ENCODE measurements around the gene POLG. TPM values are rescaled to one million over a fixed set of nuclear protein-coding genes. Genes with fewer than 3 reads are reported as not detected.

Gene POLG
- total and polyA plus RNA-seq, 2 of the 4 experiments (the other 2 are of a cell fraction), result 19.9 to 30.6 TPM

GRCh38 chr15:89338036-89338435 lies 3.4 kb upstream of the POLG start:
- Histone ChIP-seq H3K9me3 (ENCODE audit: control insufficient read depth, insufficient read depth, low read length) (no peaks in the 10 kb centered on the region), H3K4me3 (ENCODE audit: insufficient read depth, low read depth, low read length) (no peak overlapping the region), H3K9me1 (ENCODE audit: insufficient read depth, low read length) (no peaks in the 10 kb centered on the region), H3K23ac (ENCODE audit: low read depth, low read length) (no peak overlapping the region), H2BK120ac (ENCODE audit: low read depth, low read length) (no peak overlapping the region), H2AFZ (replicated peaks; ENCODE audit: low read length, poor library complexity) (no peak overlapping the region), H2AK9ac (replicated peaks; ENCODE audit: low read depth, low read length, poor library complexity) (no peak overlapping the region), H3K14ac (replicated peaks; ENCODE audit: low read depth, low read length) (no peak overlapping the region), H3K18ac (ENCODE audit: low read depth, low read length) (no peak overlapping the region), H2AK5ac (ENCODE audit: low read depth, low read length) (no peak overlapping the region), H2BK20ac (ENCODE audit: low read depth, low read length) (no peak overlapping the region), H4K5ac (ENCODE audit: low read depth, low read length) (no peak overlapping the region), H4K8ac (ENCODE audit: low read depth in 2 of 2, low read length in 2 of 2) (no peak overlapping the region), H3K4me2 (ENCODE audit: low read depth, low read length) (no peak overlapping the region), H2BK15ac (ENCODE audit: low read depth, low read length) (no peak overlapping the region), H3K4me1 (ENCODE audit: control insufficient read depth, insufficient read depth, low read length) (peaks cover 2% of the 10 kb centered on the region; the same call in 1 of the 2 replicates), H4K20me1 (ENCODE audit: insufficient read depth, low read length) (peaks cover 8% of the 10 kb centered on the region), H3K27ac (ENCODE audit: insufficient read depth, low read length) (no peak overlapping the region), H3K36me3 (ENCODE audit: control insufficient read depth, insufficient read depth, low read length) (peaks cover 2% of the 10 kb centered on the region; the same call in 1 of the 2 replicates), H4K91ac (ENCODE audit: insufficient read depth, low read depth, low read length) (no peak overlapping the region), H3K27me3 (ENCODE audit: control insufficient read depth, insufficient read depth, low read length) (peaks cover 22% of the 10 kb centered on the region), H2BK5ac (ENCODE audit: low read depth, low read length, poor library complexity, severe bottlenecking) (no peak overlapping the region), H3K4ac (ENCODE audit: low read depth, low read length) (no peak overlapping the region), H3K56ac (ENCODE audit: extremely low read depth, insufficient read depth, low read length) (no peak overlapping the region), H3K9ac (ENCODE audit: low read depth, low read length) (no peak overlapping the region), H3K79me1 (ENCODE audit: low read depth in 1 of 2, low read length in 2 of 2) (peaks cover 6 to 7% of the 10 kb centered on the region in 2 experiments; a peak in 3 of 4 replicates)
- ATAC-seq (ENCODE audit: low read depth), result no peak
- whole genome bisulfite sequencing, 2 experiments (ENCODE audit: extremely low coverage in 2 of 2, insufficient read length in 1 of 2), result 60% methylated on average over 4 of the region's 6 CpGs; no CpG with 5 or more reads in 1 of the 2 experiments
- CTCF ChIA-PET, result no interaction called here
- POLR2A ChIA-PET (ENCODE audit: unreplicated experiment), result no interaction called here
- dilution Hi-C loops (cut with HindIII; ENCODE audit: low sequenced_read_pairs, unreplicated experiment) (no loop called here), in situ Hi-C loops (cut with MboI; ENCODE audit: low sequenced_read_pairs) (no loop called here), intact Hi-C loops (cut with micrococcal nuclease) (no loop called here)
- no TSS peak for BruUV-seq (replicated peaks)
- DNase-seq, result no peak
- TF ChIP-seq CHD1 (IDR thresholded peaks at IDR 0.05; ENCODE audit: low read depth, low read length), result no peak
- TF ChIP-seq CEBPB (IDR thresholded peaks at IDR 0.05; ENCODE audit: low read depth, low read length), result no peak
- no peak for TF ChIP-seq NFE2L2 (IDR thresholded peaks at IDR 0.05; ENCODE audit: low read depth, low read length)
- TF ChIP-seq, protein P1, sequence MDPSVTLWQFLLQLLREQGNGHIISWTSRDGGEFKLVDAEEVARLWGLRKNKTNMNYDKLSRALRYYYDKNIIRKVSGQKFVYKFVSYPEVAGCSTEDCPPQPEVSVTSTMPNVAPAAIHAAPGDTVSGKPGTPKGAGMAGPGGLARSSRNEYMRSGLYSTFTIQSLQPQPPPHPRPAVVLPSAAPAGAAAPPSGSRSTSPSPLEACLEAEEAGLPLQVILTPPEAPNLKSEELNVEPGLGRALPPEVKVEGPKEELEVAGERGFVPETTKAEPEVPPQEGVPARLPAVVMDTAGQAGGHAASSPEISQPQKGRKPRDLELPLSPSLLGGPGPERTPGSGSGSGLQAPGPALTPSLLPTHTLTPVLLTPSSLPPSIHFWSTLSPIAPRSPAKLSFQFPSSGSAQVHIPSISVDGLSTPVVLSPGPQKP (IDR thresholded peaks at IDR 0.05; ENCODE audit: borderline replicate concordance, low read depth, low read length), result no peak
- TF ChIP-seq BHLHE40 (IDR thresholded peaks at IDR 0.05; ENCODE audit: low read depth, low read length), result no peak
- TF ChIP-seq MAZ (IDR thresholded peaks at IDR 0.05; ENCODE audit: borderline replicate concordance, low read depth, low read length), result no peak
- TF ChIP-seq FOS (IDR thresholded peaks at IDR 0.05; ENCODE audit: low read depth, low read length), result no peak
- TF ChIP-seq RCOR1 (IDR thresholded peaks at IDR 0.05; ENCODE audit: insufficient replicate concordance, low read length), result no peak
- no peak for TF ChIP-seq MAFK (IDR thresholded peaks at IDR 0.05; ENCODE audit: low read depth, low read length)
- TF ChIP-seq RAD21 (IDR thresholded peaks at IDR 0.05; ENCODE audit: low read length), result no peak
- TF ChIP-seq MXI1 (IDR thresholded peaks at IDR 0.05; ENCODE audit: borderline replicate concordance, low read depth, low read length), result no peak
- no peak for TF ChIP-seq RFX5 (IDR thresholded peaks at IDR 0.05; ENCODE audit: low read depth, low read length)
- TF ChIP-seq CTCF (conservative IDR thresholded peaks at IDR 0.05; ENCODE audit: low read depth, low read length), result no peak
- TF ChIP-seq POLR2A (IDR thresholded peaks at IDR 0.05; ENCODE audit: low read depth, low read length), result no peak
- no peak for TF ChIP-seq SMC3 (IDR thresholded peaks at IDR 0.05; ENCODE audit: low read depth, low read length)
- TF ChIP-seq, protein P2, sequence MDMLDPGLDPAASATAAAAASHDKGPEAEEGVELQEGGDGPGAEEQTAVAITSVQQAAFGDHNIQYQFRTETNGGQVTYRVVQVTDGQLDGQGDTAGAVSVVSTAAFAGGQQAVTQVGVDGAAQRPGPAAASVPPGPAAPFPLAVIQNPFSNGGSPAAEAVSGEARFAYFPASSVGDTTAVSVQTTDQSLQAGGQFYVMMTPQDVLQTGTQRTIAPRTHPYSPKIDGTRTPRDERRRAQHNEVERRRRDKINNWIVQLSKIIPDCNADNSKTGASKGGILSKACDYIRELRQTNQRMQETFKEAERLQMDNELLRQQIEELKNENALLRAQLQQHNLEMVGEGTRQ (IDR thresholded peaks at IDR 0.05; ENCODE audit: low read depth, low read length), result no peak

All from IMR-90 (cell line).